OCI-LY3 (cell line): ENCODE data around the gene ZNF358.
A peak's percentile ranks its signal among the peaks of the same experiment; 100 is the strongest.

Experiments
- H2AFZ ChIP-seq: fragments of 200-600, 300-600 bp; shearing (Covaris generic); 2 replicates; pipeline ENCODE4 v1.6.0; 2014; ENCODE audit warnings: antibody characterized with exemption, low read depth, low read length
- H3K27ac ChIP-seq: fragments of 200-600, 300-600 bp; sonication (generic); 2 replicates; pipeline ENCODE4 v1.5.1; 2014; ENCODE audit warnings: mild to moderate bottlenecking, low read length, moderate library complexity, mixed read lengths
- H3K27me3 ChIP-seq: fragments of 200-600, 300-600 bp; sonication (generic); 2 replicates; pipeline ENCODE4 v1.6.1; 2014; ENCODE audit warnings: low read depth, low read length, mixed read lengths
- H3K36me3 ChIP-seq: fragments of 200-600, 300-600 bp; sonication (generic); replicated peaks from 2 replicates; pipeline ENCODE3; 2014; ENCODE audit warnings: low read depth, low read length, mixed read lengths
- H3K4me1 ChIP-seq: fragments of 300-600, 200-600 bp; sonication (generic); 2 replicates; pipeline ENCODE4 v1.6.1; 2014; ENCODE audit warnings: low read length, mixed read lengths
- H3K4me2 ChIP-seq: fragments of 200-600, 300-600 bp; sonication (generic); 2 replicates; pipeline ENCODE4 v1.6.1; 2014; ENCODE audit warnings: low read length, mixed read lengths
- H3K4me3 ChIP-seq: fragments of 300-600, 200-600 bp; sonication (generic); 2 replicates; pipeline ENCODE4 v1.5.1; 2014; ENCODE audit warnings: antibody characterized with exemption, mild to moderate bottlenecking, low read length, moderate library complexity
- H3K79me2 ChIP-seq: fragments of 300-600, 200-600 bp; shearing (Covaris generic); 2 replicates; pipeline ENCODE4 v1.6.1; 2014; ENCODE audit warnings: mild to moderate bottlenecking, low read length, mixed read lengths
- H3K9ac ChIP-seq: fragments of 300-600, 200-600 bp; shearing (Covaris generic); 2 replicates; pipeline ENCODE4 v1.6.0; 2014; ENCODE audit warnings: mild to moderate bottlenecking, low read length, moderate library complexity
- H3K9me3 ChIP-seq: fragments of 200-600, 300-600 bp; shearing (Covaris generic); 2 replicates; pipeline ENCODE4 v1.6.1; 2014; ENCODE audit warnings: low read length, mixed read lengths; ENCODE audit not compliant: insufficient read depth
- H4K20me1 ChIP-seq: fragments of 200-600, 300-600 bp; sonication (generic); 2 replicates; pipeline ENCODE4 v1.6.1; 2016; ENCODE audit warnings: low read length, mixed read lengths; ENCODE audit not compliant: insufficient read depth
- CTCF ChIP-seq: fragments of 200-600, 300-600 bp; sonication (generic); IDR thresholded peaks from 2 replicates; pipeline ENCODE4 v1.5.1; 2014; ENCODE audit warnings: antibody characterized with exemption, low read length, low read depth
- EZH2phosphoT487 ChIP-seq: fragments of 200-600 bp; shearing (Covaris generic); IDR thresholded peaks from 2 replicates; pipeline ENCODE4 v1.6.1; 2018; ENCODE audit warnings: antibody characterized with exemption, mixed run types, low read depth

The ZNF358 gene

GRCh38 chr19:7528522-7529245 lies 12.8 kb downstream of the ZNF358 start:
- Histone ChIP-seq H4K20me1 (no peaks in the 10 kb centered on the region), H3K4me1 (no peaks in the 10 kb centered on the region), H3K27ac (no peak overlapping the region), H3K9me3 (no peaks in the 10 kb centered on the region), H3K27me3 (no peaks in the 10 kb centered on the region), H3K9ac (no peak overlapping the region), H3K79me2 (no peaks in the 10 kb centered on the region), H3K4me2 (no peak overlapping the region), H3K36me3 (no peaks in the 10 kb centered on the region), H3K4me3 (no peak overlapping the region), H2AFZ (no peak overlapping the region)
- no peak for TF ChIP-seq CTCF
- TF ChIP-seq EZH2phosphoT487: no peak

- no peak overlapping the region for H3K9ac ChIP-seq
- TF ChIP-seq EZH2phosphoT487: no peak
- no peak for TF ChIP-seq CTCF
Observed at GRCh38 chr19:7529246-7529600, 13.3 kb downstream of the ZNF358 start.

GRCh38 chr19:7529610-7530490 lies 13.9 kb downstream of the ZNF358 start:
- Histone ChIP-seq H3K9me3 (no peaks in the 10 kb centered on the region), H3K27me3 (no peaks in the 10 kb centered on the region), H3K36me3 (no peaks in the 10 kb centered on the region), H3K4me3 (no peak overlapping the region), H3K79me2 (no peaks in the 10 kb centered on the region), H3K4me1 (no peaks in the 10 kb centered on the region), H3K9ac (no peak overlapping the region), H2AFZ (no peak overlapping the region), H3K4me2 (no peak overlapping the region), H3K27ac (no peak overlapping the region), H4K20me1 (no peaks in the 10 kb centered on the region)
- no peak for TF ChIP-seq CTCF

More at GRCh38 chr19:7529246-7529600, 13.3 kb downstream of the ZNF358 start:
- no peak overlapping the region for H3K27ac ChIP-seq
- H3K9me3 ChIP-seq: no peaks in the 10 kb centered on the region
- no peak overlapping the region for H3K4me2 ChIP-seq
- H2AFZ ChIP-seq: no peak overlapping the region
- no peaks in the 10 kb centered on the region for H3K27me3 ChIP-seq
- no peaks in the 10 kb centered on the region for H3K4me1 ChIP-seq
- H4K20me1 ChIP-seq: no peaks in the 10 kb centered on the region
- H3K36me3 ChIP-seq: no peaks in the 10 kb centered on the region
- no peaks in the 10 kb centered on the region for H3K79me2 ChIP-seq
- H3K4me3 ChIP-seq: no peak overlapping the region

- Histone ChIP-seq H2AFZ (no peak overlapping the region), H3K4me3 (peak overlapping the region; percentile 88), H3K9me3 (no peaks in the 10 kb centered on the region), H3K36me3 (peaks cover 2% of the 10 kb centered on the region), H3K4me1 (peaks cover 4% of the 10 kb centered on the region; the same call in 1 of the 2 replicates), H4K20me1 (no peaks in the 10 kb centered on the region), H3K79me2 (peaks cover 5% of the 10 kb centered on the region; the same call in 1 of the 2 replicates), H3K27ac (no peak overlapping the region), H3K4me2 (peak overlapping the region; percentile 51), H3K9ac (no peak overlapping the region), H3K27me3 (no peaks in the 10 kb centered on the region)
- no peak for TF ChIP-seq EZH2phosphoT487
Observed at GRCh38 chr19:7533281-7533885, 17.5 kb downstream of the ZNF358 start.
